ENCODE results near the gene DOCK11.

DOCK11 gene

GRCh38 chrX:118727686-118728339 is 232.2 kb downstream of the DOCK11 start:
- TF ChIP-seq EGR1 (IDR thresholded peaks at IDR 0.05), result peak; percentile 69
- no peak for TF ChIP-seq USF1 (IDR thresholded peaks at IDR 0.05)
- 0 out of 2 replicates have a peak, but pooled peaks have one; percentile 47 for TF ChIP-seq ZBTB7A (IDR thresholded peaks at IDR 0.05; ENCODE audit: low read depth)

- TF ChIP-seq RAD21 (IDR thresholded peaks at IDR 0.05; ENCODE audit: low read depth) (no peak), NFIC (IDR thresholded peaks at IDR 0.05) (no peak), TEAD4 (IDR thresholded peaks at IDR 0.05) (no peak), TCF12 (IDR thresholded peaks at IDR 0.05; ENCODE audit: low read depth) (no peak), CREB1 (IDR thresholded peaks at IDR 0.05; ENCODE audit: low read depth) (no peak), EGR1 (IDR thresholded peaks at IDR 0.05) (no peak), FOXM1 (IDR thresholded peaks at IDR 0.05; ENCODE audit: borderline replicate concordance, low read depth) (no peak), TAF1 (IDR thresholded peaks at IDR 0.05; ENCODE audit: low read depth) (no peak), CEBPB (IDR thresholded peaks at IDR 0.05) (no peak), ZBTB7A (IDR thresholded peaks at IDR 0.05; ENCODE audit: low read depth) (no peak), EP300 (IDR thresholded peaks at IDR 0.05; ENCODE audit: borderline replicate concordance) (no peak), USF1 (IDR thresholded peaks at IDR 0.05) (no peak), MAX (IDR thresholded peaks at IDR 0.05) (no peak), REST (IDR thresholded peaks at IDR 0.05; ENCODE audit: low read depth) (no peak), YY1 (IDR thresholded peaks at IDR 0.05; ENCODE audit: low read depth) (no peak)
These were observed 233.5 kb downstream of the DOCK11 start for GRCh38 chrX:118729042-118729652.

GRCh38 chrX:118730500-118731247 is 235.1 kb downstream of the DOCK11 start:
- TF ChIP-seq TAF1 (IDR thresholded peaks at IDR 0.05; ENCODE audit: low read depth), result no peak
- TF ChIP-seq MAX (IDR thresholded peaks at IDR 0.05), result no peak
- no peak for TF ChIP-seq USF1 (IDR thresholded peaks at IDR 0.05)
- no peak for TF ChIP-seq TEAD4 (IDR thresholded peaks at IDR 0.05)
- no peak for TF ChIP-seq NFIC (IDR thresholded peaks at IDR 0.05)
- no peak for TF ChIP-seq RAD21 (IDR thresholded peaks at IDR 0.05; ENCODE audit: low read depth)
- no peak for TF ChIP-seq EP300 (IDR thresholded peaks at IDR 0.05; ENCODE audit: borderline replicate concordance)
- no peak for TF ChIP-seq CREB1 (IDR thresholded peaks at IDR 0.05; ENCODE audit: low read depth)
- no peak for TF ChIP-seq ZBTB7A (IDR thresholded peaks at IDR 0.05; ENCODE audit: low read depth)
- no peak for TF ChIP-seq YY1 (IDR thresholded peaks at IDR 0.05; ENCODE audit: low read depth)
- no peak for TF ChIP-seq EGR1 (IDR thresholded peaks at IDR 0.05)
- no peak for TF ChIP-seq TCF12 (IDR thresholded peaks at IDR 0.05; ENCODE audit: low read depth)
- no peak for TF ChIP-seq FOXM1 (IDR thresholded peaks at IDR 0.05; ENCODE audit: borderline replicate concordance, low read depth)
- no peak for TF ChIP-seq CEBPB (IDR thresholded peaks at IDR 0.05)
- TF ChIP-seq REST (IDR thresholded peaks at IDR 0.05; ENCODE audit: low read depth), result no peak

GRCh38 chrX:118734909-118735308 is 239.3 kb downstream of the DOCK11 start:
- TF ChIP-seq USF1 (IDR thresholded peaks at IDR 0.05) (no peak), REST (IDR thresholded peaks at IDR 0.05; ENCODE audit: low read depth) (no peak), TEAD4 (IDR thresholded peaks at IDR 0.05) (no peak), TAF1 (IDR thresholded peaks at IDR 0.05; ENCODE audit: low read depth) (no peak), EP300 (IDR thresholded peaks at IDR 0.05; ENCODE audit: borderline replicate concordance) (no peak), TCF12 (IDR thresholded peaks at IDR 0.05; ENCODE audit: low read depth) (no peak), FOXM1 (IDR thresholded peaks at IDR 0.05; ENCODE audit: borderline replicate concordance, low read depth) (no peak), ZBTB7A (IDR thresholded peaks at IDR 0.05; ENCODE audit: low read depth) (no peak), YY1 (IDR thresholded peaks at IDR 0.05; ENCODE audit: low read depth) (no peak), EGR1 (IDR thresholded peaks at IDR 0.05) (no peak), RAD21 (IDR thresholded peaks at IDR 0.05; ENCODE audit: low read depth) (no peak), MAX (IDR thresholded peaks at IDR 0.05) (no peak), NFIC (IDR thresholded peaks at IDR 0.05) (no peak), CREB1 (IDR thresholded peaks at IDR 0.05; ENCODE audit: low read depth) (no peak)
